Mucosa of descending colon (tissue), 3 donors: Measurements from ENCODE around the gene MBOAT1. TPM values are rescaled to one million over a fixed set of nuclear protein-coding genes. Genes with fewer than 3 reads are reported as not detected.

Experiments used
- ATAC-seq: fragments of 200-7000 bp; cut with Tn5 transposase; one replicate; pipeline ENCODE4 v1.9.1; 2020; ENCODE audit warnings: mild to moderate bottlenecking, moderate library complexity
- DNase-seq, 3 donors: peaks; one replicate each; pipeline ENCODE4 v3.0.0-alpha.2; 2020
- H3K36me3 ChIP-seq: fragments of 200-600 bp; one replicate; pipeline ENCODE4 v1.8.0; 2021; ENCODE audit warnings: low read depth, mild to moderate bottlenecking
- H3K4me1 ChIP-seq: fragments of 200-600 bp; one replicate; pipeline ENCODE4 v1.8.0; 2021; ENCODE audit warnings: low read depth, mild to moderate bottlenecking
- H3K4me3 ChIP-seq: fragments of 200-600 bp; one replicate; pipeline ENCODE4 v1.8.0; 2021; ENCODE audit warnings: mild to moderate bottlenecking
- H3K9me3 ChIP-seq: fragments of 200-600 bp; one replicate; pipeline ENCODE4 v1.8.0; 2021; ENCODE audit warnings: mild to moderate bottlenecking
- intact Hi-C, 2 donors: fragments of 100-400 bp; cut with DNase I in 1 of 2; cut with micrococcal nuclease in 1 of 2; formaldehyde crosslinking; loops; one replicate each; pipeline versions ENCODE4 v1.11.0 to v1.11.1; 2022; cut with DNase I, micrococcal nuclease
- total RNA-seq, 3 donors: library from RNA; stranded (reverse); fragmentation: NEBNext Ultra II Directional in 2 of 3; extraction: Animal tissue kit (Norgen Biotek cat#: 25700) in 2 of 3; gene quantifications; one replicate each; pipeline versions ENCODE4 v1.2.1 to v1.2.4, GENCODE V29; 2021 to 2023
- TF ChIP-seq, protein P1 (sequence below): fragments of 200-600 bp; IDR thresholded peaks from one replicate; pipeline ENCODE4 v1.8.0; 2022; ENCODE audit warnings: antibody characterized with exemption, mild to moderate bottlenecking
- donor health status: DM: no; HTN: no; CAD: no; lungs with moderate emphysema.
- donor health status: DM: no; HTN: no; CAD: no.
- donor health status: DM: no; HTN: yes; CAD: no.

MBOAT1 gene
- total RNA-seq, 3 donors from 2014 or later = 33.7 to 77.0 (median 54.4) TPM

GRCh38 chr6:20092071-20092566, 120.2 kb downstream of the MBOAT1 start:
- no peaks in the 10 kb centered on the region for H3K4me1 ChIP-seq
- TF ChIP-seq, protein P1, sequence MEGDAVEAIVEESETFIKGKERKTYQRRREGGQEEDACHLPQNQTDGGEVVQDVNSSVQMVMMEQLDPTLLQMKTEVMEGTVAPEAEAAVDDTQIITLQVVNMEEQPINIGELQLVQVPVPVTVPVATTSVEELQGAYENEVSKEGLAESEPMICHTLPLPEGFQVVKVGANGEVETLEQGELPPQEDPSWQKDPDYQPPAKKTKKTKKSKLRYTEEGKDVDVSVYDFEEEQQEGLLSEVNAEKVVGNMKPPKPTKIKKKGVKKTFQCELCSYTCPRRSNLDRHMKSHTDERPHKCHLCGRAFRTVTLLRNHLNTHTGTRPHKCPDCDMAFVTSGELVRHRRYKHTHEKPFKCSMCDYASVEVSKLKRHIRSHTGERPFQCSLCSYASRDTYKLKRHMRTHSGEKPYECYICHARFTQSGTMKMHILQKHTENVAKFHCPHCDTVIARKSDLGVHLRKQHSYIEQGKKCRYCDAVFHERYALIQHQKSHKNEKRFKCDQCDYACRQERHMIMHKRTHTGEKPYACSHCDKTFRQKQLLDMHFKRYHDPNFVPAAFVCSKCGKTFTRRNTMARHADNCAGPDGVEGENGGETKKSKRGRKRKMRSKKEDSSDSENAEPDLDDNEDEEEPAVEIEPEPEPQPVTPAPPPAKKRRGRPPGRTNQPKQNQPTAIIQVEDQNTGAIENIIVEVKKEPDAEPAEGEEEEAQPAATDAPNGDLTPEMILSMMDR = peak; percentile 44
- intact Hi-C loops = loop anchor here in 1 of 2 donors (10.0 kb wide), 1 partner anchor 433 kb away; no protein-coding TSS in a partner anchor
- DNase-seq = peak in 1 of 3 donors; percentile 36
- no peak overlapping the region for H3K4me3 ChIP-seq
- peak; percentile 60 for ATAC-seq
- no peaks in the 10 kb centered on the region for H3K36me3 ChIP-seq
- peaks cover 4% of the 10 kb centered on the region for H3K9me3 ChIP-seq

GRCh38 chr6:20086992-20087391, 125.3 kb downstream of the MBOAT1 start:
- TF ChIP-seq, protein P1 = no peak
- intact Hi-C loops = no loop called here
- DNase-seq = no peak
- Histone ChIP-seq H3K4me3 (no peak overlapping the region), H3K9me3 (peaks cover 6% of the 10 kb centered on the region), H3K4me1 (no peaks in the 10 kb centered on the region), H3K36me3 (no peaks in the 10 kb centered on the region)
- no peak for ATAC-seq

DNA sequence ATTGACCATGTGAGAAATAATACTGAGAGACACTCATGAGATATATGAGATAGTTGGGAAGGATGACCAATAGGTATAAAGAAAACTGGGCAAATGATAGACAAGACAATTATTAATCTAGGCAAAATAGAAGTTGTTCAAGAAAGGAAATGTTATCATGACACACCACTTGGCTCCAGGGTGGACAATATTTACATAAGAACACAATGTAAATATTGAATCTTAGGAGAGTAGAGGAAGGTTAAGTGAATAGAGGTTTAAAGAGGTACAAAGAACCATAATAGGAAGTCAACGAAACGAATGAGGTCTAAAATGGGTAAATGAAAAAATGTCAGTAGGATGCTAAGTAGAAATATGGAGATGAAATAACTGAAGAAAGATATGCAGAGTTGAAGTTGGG, 126.5 kb downstream of the MBOAT1 start:
- TF ChIP-seq, protein P1 = no peak

DNA sequence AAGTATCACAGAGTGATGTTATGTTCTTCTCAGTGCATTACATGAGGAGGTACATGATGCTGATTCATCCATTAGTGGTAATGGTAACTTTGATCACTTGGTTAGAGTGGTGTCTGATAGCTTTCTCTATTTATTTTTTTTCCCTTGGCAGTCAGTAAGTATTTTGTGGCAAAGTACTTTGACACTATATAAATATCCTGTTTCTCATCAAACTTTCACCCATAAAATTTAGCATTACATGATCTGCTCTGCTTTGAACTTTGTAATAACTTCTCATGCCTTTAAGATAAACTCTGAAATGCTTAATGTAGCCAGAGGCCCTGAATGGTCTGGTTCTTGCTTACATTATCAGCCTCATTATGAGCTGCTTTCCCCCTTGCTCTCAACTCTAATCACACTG, 127.9 kb downstream of the MBOAT1 start:
- intact Hi-C loops = no loop called here
- no peak overlapping the region for H3K4me3 ChIP-seq
- TF ChIP-seq, protein P1 = no peak
- H3K4me1 ChIP-seq = no peaks in the 10 kb centered on the region
- ATAC-seq = no peak
- DNase-seq = no peak
- peaks cover 6% of the 10 kb centered on the region for H3K9me3 ChIP-seq
- no peaks in the 10 kb centered on the region for H3K36me3 ChIP-seq

More for the DNA sequence above, 126.5 kb downstream of the MBOAT1 start:
- intact Hi-C loops = no loop called here
- no peak overlapping the region for H3K4me3 ChIP-seq
- H3K4me1 ChIP-seq = no peaks in the 10 kb centered on the region
- no peak for DNase-seq
- peaks cover 6% of the 10 kb centered on the region for H3K9me3 ChIP-seq
- no peak for ATAC-seq
- no peaks in the 10 kb centered on the region for H3K36me3 ChIP-seq

- DNase-seq (no peak), ATAC-seq (no peak)
- Histone ChIP-seq H3K4me1 (no peaks in the 10 kb centered on the region), H3K36me3 (no peaks in the 10 kb centered on the region), H3K4me3 (no peak overlapping the region), H3K9me3 (no peaks in the 10 kb centered on the region)
- TF ChIP-seq, protein P1 = no peak
- intact Hi-C loops = no loop called here
These were observed 140.3 kb downstream of the MBOAT1 start for GRCh38 chr6:20071998-20072397.

- Histone ChIP-seq H3K4me3 (no peak overlapping the region), H3K4me1 (no peaks in the 10 kb centered on the region), H3K36me3 (no peaks in the 10 kb centered on the region), H3K9me3 (no peaks in the 10 kb centered on the region)
- ATAC-seq (no peak), DNase-seq (no peak)
- intact Hi-C loops = no loop called here
- TF ChIP-seq, protein P1 = no peak
These were observed 142.2 kb downstream of the MBOAT1 start for GRCh38 chr6:20070047-20070446.
